ENCODE measurements around the gene E4F1.

The E4F1 gene

GRCh38 chr16:2223221-2223941 lies at the start of gene E4F1:
TSS of gene E4F1 (plus strand) at chr16:2223591. CDS start at chr16:2223614, 23 bp downstream.
- no peak for TF ChIP-seq CTCF (IDR thresholded peaks at IDR 0.05; ENCODE audit: low read depth, low read length)
- H3K4me3 ChIP-seq (ENCODE audit: low read depth, low read length), result peak within 1 kb of the TSS; percentile 90
- DNase-seq (ENCODE audit: low read depth, low spot score), result peak; percentile 100
- in situ Hi-C loops (cut with HindIII; ENCODE audit: low sequenced_read_pairs), result no loop called here

- no peak for DNase-seq (ENCODE audit: low read depth, low spot score)
- in situ Hi-C loops (cut with HindIII; ENCODE audit: low sequenced_read_pairs), result no loop called here
- no peak for TF ChIP-seq CTCF (IDR thresholded peaks at IDR 0.05; ENCODE audit: low read depth, low read length)
- no peak overlapping the region for H3K4me3 ChIP-seq (ENCODE audit: low read depth, low read length)
Observed at GRCh38 chr16:2173916-2174315, 49.5 kb upstream of the E4F1 start.

GRCh38 chr16:2174396-2175131 lies 48.8 kb upstream of the E4F1 start:
- in situ Hi-C loops (cut with HindIII; ENCODE audit: low sequenced_read_pairs), result no loop called here
- no peak for TF ChIP-seq CTCF (IDR thresholded peaks at IDR 0.05; ENCODE audit: low read depth, low read length)
- no peak for DNase-seq (ENCODE audit: low read depth, low spot score)
- no peak overlapping the region for H3K4me3 ChIP-seq (ENCODE audit: low read depth, low read length)

GRCh38 chr16:2175454-2175853 lies 47.9 kb upstream of the E4F1 start:
- no peak for TF ChIP-seq CTCF (IDR thresholded peaks at IDR 0.05; ENCODE audit: low read depth, low read length)
- DNase-seq (ENCODE audit: low read depth, low spot score), result no peak
- H3K4me3 ChIP-seq (ENCODE audit: low read depth, low read length), result no peak overlapping the region
- in situ Hi-C loops (cut with HindIII; ENCODE audit: low sequenced_read_pairs), result no loop called here

GRCh38 chr16:2176047-2176446 lies 47.3 kb upstream of the E4F1 start:
- H3K4me3 ChIP-seq (ENCODE audit: low read depth, low read length), result no peak overlapping the region
- in situ Hi-C loops (cut with HindIII; ENCODE audit: low sequenced_read_pairs), result no loop called here
- no peak for TF ChIP-seq CTCF (IDR thresholded peaks at IDR 0.05; ENCODE audit: low read depth, low read length)
- no peak for DNase-seq (ENCODE audit: low read depth, low spot score)

- in situ Hi-C loops (cut with HindIII; ENCODE audit: low sequenced_read_pairs), result no loop called here
- H3K4me3 ChIP-seq (ENCODE audit: low read depth, low read length), result no peak overlapping the region
- DNase-seq (ENCODE audit: low read depth, low spot score), result no peak
- no peak for TF ChIP-seq CTCF (IDR thresholded peaks at IDR 0.05; ENCODE audit: low read depth, low read length)
Observed at GRCh38 chr16:2177101-2177500, 46.3 kb upstream of the E4F1 start.
